Measurements from ENCODE around the gene B3GLCT. TPM values are rescaled to one million over a fixed set of nuclear protein-coding genes. Genes with fewer than 3 reads are reported as not detected.
A peak's percentile ranks its signal among the peaks of the same experiment; 100 is the strongest.

The B3GLCT gene
- total and polyA plus RNA-seq, 4 donors = 1.5 to 3.6 (median 2.2) TPM

GRCh38 chr13:31204592-31204991 is 4.8 kb downstream of the B3GLCT start:
- no peaks in the 10 kb centered on the region for H3K9me3 ChIP-seq (ENCODE audit: control insufficient read depth in 4 of 4, low read length in 3 of 4)
- TF ChIP-seq TAF1 (conservative IDR thresholded peaks at IDR 0.05) (no peak), HNF4G (IDR thresholded peaks at IDR 0.05) (no peak), ZBTB33 (IDR thresholded peaks at IDR 0.05) (no peak), RXRA (IDR thresholded peaks at IDR 0.05) (no peak)
- no peaks in the 10 kb centered on the region for H3K36me3 ChIP-seq (ENCODE audit: control insufficient read depth in 4 of 4, insufficient read depth in 3 of 4, low read depth in 1 of 4, low read length in 3 of 4)
- H3K27ac ChIP-seq (ENCODE audit: low read depth in 1 of 2, low read length in 2 of 2) = no peak overlapping the region
- no peak overlapping the region for H3K9ac ChIP-seq (ENCODE audit: low read depth in 1 of 2, low read length in 2 of 2)
- H3K4me1 ChIP-seq (ENCODE audit: control insufficient read depth in 4 of 4, insufficient read depth in 4 of 4, low read length in 3 of 4) = peaks cover 4 to 17% (median 8%) of the 10 kb centered on the region in 4 donors
- no peaks in the 10 kb centered on the region for H3K27me3 ChIP-seq (ENCODE audit: control insufficient read depth in 4 of 4, insufficient read depth in 4 of 4, low read length in 3 of 4)
- no peak overlapping the region for H3K4me3 ChIP-seq (ENCODE audit: low read depth in 1 of 3, low read length in 3 of 3)
- 89% methylated on average over 1 of the region's 1 CpG for WGBS
- DNase-seq (ENCODE audit: low spot score) = no peak

GRCh38 chr13:31207661-31208552 is 8.1 kb downstream of the B3GLCT start:
- Histone ChIP-seq H3K27ac (ENCODE audit: low read depth in 1 of 2, low read length in 2 of 2) (no peak overlapping the region), H3K27me3 (ENCODE audit: control insufficient read depth in 4 of 4, insufficient read depth in 4 of 4, low read length in 3 of 4) (no peaks in the 10 kb centered on the region), H3K4me3 (ENCODE audit: low read depth in 1 of 3, low read length in 3 of 3) (no peak overlapping the region), H3K36me3 (ENCODE audit: control insufficient read depth in 4 of 4, insufficient read depth in 3 of 4, low read depth in 1 of 4, low read length in 3 of 4) (no peaks in the 10 kb centered on the region), H3K4me1 (ENCODE audit: control insufficient read depth in 4 of 4, insufficient read depth in 4 of 4, low read length in 3 of 4) (peaks cover 0 to 6% (median 1%) of the 10 kb centered on the region in 4 donors), H3K9me3 (ENCODE audit: control insufficient read depth in 4 of 4, low read length in 3 of 4) (no peaks in the 10 kb centered on the region), H3K9ac (ENCODE audit: low read depth in 1 of 2, low read length in 2 of 2) (no peak overlapping the region)
- DNase-seq (ENCODE audit: low spot score) = no peak
- 78% methylated on average over 15 of the region's 15 CpGs for WGBS
- TF ChIP-seq HNF4A (conservative IDR thresholded peaks at IDR 0.05) = peak; percentile 58 to 88
- peak; percentile 34 for TF ChIP-seq HNF4G (IDR thresholded peaks at IDR 0.05)
- no peak for TF ChIP-seq ZBTB33 (IDR thresholded peaks at IDR 0.05)
- TF ChIP-seq, protein P1, sequence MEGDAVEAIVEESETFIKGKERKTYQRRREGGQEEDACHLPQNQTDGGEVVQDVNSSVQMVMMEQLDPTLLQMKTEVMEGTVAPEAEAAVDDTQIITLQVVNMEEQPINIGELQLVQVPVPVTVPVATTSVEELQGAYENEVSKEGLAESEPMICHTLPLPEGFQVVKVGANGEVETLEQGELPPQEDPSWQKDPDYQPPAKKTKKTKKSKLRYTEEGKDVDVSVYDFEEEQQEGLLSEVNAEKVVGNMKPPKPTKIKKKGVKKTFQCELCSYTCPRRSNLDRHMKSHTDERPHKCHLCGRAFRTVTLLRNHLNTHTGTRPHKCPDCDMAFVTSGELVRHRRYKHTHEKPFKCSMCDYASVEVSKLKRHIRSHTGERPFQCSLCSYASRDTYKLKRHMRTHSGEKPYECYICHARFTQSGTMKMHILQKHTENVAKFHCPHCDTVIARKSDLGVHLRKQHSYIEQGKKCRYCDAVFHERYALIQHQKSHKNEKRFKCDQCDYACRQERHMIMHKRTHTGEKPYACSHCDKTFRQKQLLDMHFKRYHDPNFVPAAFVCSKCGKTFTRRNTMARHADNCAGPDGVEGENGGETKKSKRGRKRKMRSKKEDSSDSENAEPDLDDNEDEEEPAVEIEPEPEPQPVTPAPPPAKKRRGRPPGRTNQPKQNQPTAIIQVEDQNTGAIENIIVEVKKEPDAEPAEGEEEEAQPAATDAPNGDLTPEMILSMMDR (IDR thresholded peaks at IDR 0.05; ENCODE audit: low read depth, low read length, missing input control) = no peak
- TF ChIP-seq FOXA2 (IDR thresholded peaks at IDR 0.05) = no peak
- TF ChIP-seq JUND (IDR thresholded peaks at IDR 0.05) = no peak
- no peak for TF ChIP-seq FOXA1 (IDR thresholded peaks at IDR 0.05)
- no peak for TF ChIP-seq RXRA (IDR thresholded peaks at IDR 0.05)
- no peak for TF ChIP-seq ATF3 (IDR thresholded peaks at IDR 0.05)
- no peak for TF ChIP-seq NR2F2 (IDR thresholded peaks at IDR 0.05)
- TF ChIP-seq TAF1 (conservative IDR thresholded peaks at IDR 0.05) = no peak
- no peak for TF ChIP-seq RAD21 (IDR thresholded peaks at IDR 0.05)
- no peak for TF ChIP-seq GABPA (IDR thresholded peaks at IDR 0.05 in 1 of 2, conservative IDR thresholded peaks at IDR 0.05 in 1 of 2)
- TF ChIP-seq SP1 (IDR thresholded peaks at IDR 0.05) = no peak
- TF ChIP-seq REST (IDR thresholded peaks at IDR 0.05) = no peak

Data from liver (tissue), 9 donors.